Esophagus squamous epithelium (tissue), 5 donors: ENCODE measurements around the gene CMYA5. TPM values are rescaled to one million over a fixed set of nuclear protein-coding genes. Genes with fewer than 3 reads are reported as not detected.

Experiments
- DNase-seq: peaks from one replicate; lab custom pipeline; 2025; lab: John Stamatoyannopoulos, UW
- H3K27ac ChIP-seq, 4 donors: fragments of 200-600 bp; sonication (generic); one replicate each; pipeline ENCODE4 v1.5.1; 2016 to 2019; ENCODE audit warnings: mild to moderate bottlenecking in 1 of 4
- H3K27me3 ChIP-seq, 4 donors: fragments of 200-600 bp; sonication (generic); 1 replicate in 3 of 4; 2 replicates in 1 of 4; pipeline versions ENCODE4 v1.5.1 to v1.6.0; 2017 to 2021; ENCODE audit warnings: antibody characterized with exemption in 1 of 4
- H3K36me3 ChIP-seq, 3 donors: fragments of 200-600 bp; sonication (generic); one replicate each; pipeline ENCODE4 v1.5.1; 2016 to 2019
- H3K4me1 ChIP-seq, 3 donors: fragments of 200-600 bp; sonication (generic); one replicate each; pipeline ENCODE4 v1.5.1; 2017 to 2019
- H3K4me3 ChIP-seq, 4 donors: fragments of 200-600 bp; sonication (generic); 1 replicate in 3 of 4; 2 replicates in 1 of 4; pipeline ENCODE4 v1.5.1; 2016 to 2019; ENCODE audit warnings: mild to moderate bottlenecking in 2 of 4, moderate library complexity in 1 of 4
- H3K9me3 ChIP-seq, 3 donors: fragments of 200-600 bp; sonication (generic); one replicate each; pipeline ENCODE4 v1.5.1; 2016 to 2019
- CTCF ChIP-seq, 6 experiments: fragments of 450-650 bp in 4 of 6; fragments of 200-600 bp in 2 of 6; sonication (generic) in 2 of 6; IDR thresholded peaks; one replicate each; pipeline ENCODE4 v1.5.1; 2016 to 2019; ENCODE audit warnings: antibody characterized with exemption in 6 of 6, mild to moderate bottlenecking in 4 of 6, moderate library complexity in 4 of 6
- POLR2A ChIP-seq, 4 donors: fragments of 450-650 bp; IDR thresholded peaks; one replicate each; pipeline ENCODE4 v1.6.1; 2017; ENCODE audit warnings: antibody characterized with exemption in 4 of 4, mild to moderate bottlenecking in 4 of 4, moderate library complexity in 3 of 4
- WGBS, 2 donors: methylation state at CpG; one replicate each; pipeline ENCODE4 v1.1.5; 2018; 5-methylcytosine and 5-hydroxymethylcytosine counted together
- intact Hi-C: fragments of 100-400 bp; cut with DNase I; formaldehyde crosslinking; loops from one replicate; pipeline ENCODE4 v1.15.0; 2022
- total RNA-seq, 4 donors: library from RNA; depleted of rRNA; stranded (reverse); fragments of >200 nt; gene quantifications; one replicate each; pipeline ENCODE4 v1.1.0, GENCODE V29; 2016
- donor health status: DM: yes; HTN: yes; CAD: no.

Gene CMYA5
- total RNA-seq, 4 donors from 2014 or later, result 0.11 to 3.6 (median 0.81) TPM

GRCh38 chr5:79793722-79794121, 104.1 kb downstream of the CMYA5 start:
- H3K4me3 ChIP-seq, result no peak overlapping the region
- TF ChIP-seq POLR2A (IDR thresholded peaks at IDR 0.05), result no peak
- no peak for TF ChIP-seq CTCF (IDR thresholded peaks at IDR 0.05)
- H3K36me3 ChIP-seq, result no peaks in the 10 kb centered on the region
- H3K9me3 ChIP-seq, result no peaks in the 10 kb centered on the region
- no peak for DNase-seq
- no peaks in the 10 kb centered on the region for H3K27me3 ChIP-seq
- no peak overlapping the region for H3K27ac ChIP-seq
- intact Hi-C loops, result no loop called here
- peaks cover 0 to 7% (median 0%) of the 10 kb centered on the region in 3 donors for H3K4me1 ChIP-seq

GRCh38 chr5:79794347-79794746, 104.7 kb downstream of the CMYA5 start:
- 87 to 97% methylated on average over 3 of the region's 3 CpGs for WGBS, 2 donors
- no peak for TF ChIP-seq CTCF (IDR thresholded peaks at IDR 0.05)
- intact Hi-C loops, result no loop called here

GRCh38 chr5:79795764-79796398, 106.2 kb downstream of the CMYA5 start:
- no peak for DNase-seq
- 66 to 78% methylated on average over 6 to 8 of the region's 8 CpGs for WGBS, 2 donors
- Histone ChIP-seq H3K27ac (no peak overlapping the region), H3K4me3 (no peak overlapping the region), H3K36me3 (no peaks in the 10 kb centered on the region), H3K9me3 (no peaks in the 10 kb centered on the region), H3K4me1 (peaks cover 0 to 7% (median under 1%) of the 10 kb centered on the region in 3 donors), H3K27me3 (no peaks in the 10 kb centered on the region)
- intact Hi-C loops, result no loop called here
- no peak for TF ChIP-seq POLR2A (IDR thresholded peaks at IDR 0.05)
- no peak for TF ChIP-seq CTCF (IDR thresholded peaks at IDR 0.05)

More at GRCh38 chr5:79794347-79794746, 104.7 kb downstream of the CMYA5 start:
- no peak for DNase-seq
- Histone ChIP-seq H3K27me3 (no peaks in the 10 kb centered on the region), H3K27ac (no peak overlapping the region), H3K9me3 (no peaks in the 10 kb centered on the region), H3K36me3 (no peaks in the 10 kb centered on the region), H3K4me3 (no peak overlapping the region), H3K4me1 (peaks cover 0 to 7% (median 0%) of the 10 kb centered on the region in 3 donors)

- Histone ChIP-seq H3K27ac (no peak overlapping the region), H3K9me3 (no peaks in the 10 kb centered on the region), H3K4me3 (no peak overlapping the region), H3K4me1 (peaks cover 0 to 7% (median 3%) of the 10 kb centered on the region in 3 donors), H3K27me3 (no peaks in the 10 kb centered on the region), H3K36me3 (no peaks in the 10 kb centered on the region)
- TF ChIP-seq CTCF (IDR thresholded peaks at IDR 0.05) (no peak), POLR2A (IDR thresholded peaks at IDR 0.05) (no peak)
- DNase-seq, result no peak
- intact Hi-C loops, result no loop called here
- WGBS, 2 donors, result 93 to 95% methylated on average over 7 of the region's 7 CpGs
These were observed 109.4 kb downstream of the CMYA5 start for GRCh38 chr5:79798893-79799590.
